IMR-90 (cell line): ENCODE results near the gene LMO1. TPM values are rescaled to one million over a fixed set of nuclear protein-coding genes. Genes with fewer than 3 reads are reported as not detected.

Source experiments
- ATAC-seq: fragments of 200-7000 bp; cut with Tn5 transposase; 2 replicates; pipeline ENCODE4 v1.9.1; 2020; ENCODE audit warnings: low read depth, mild to moderate bottlenecking, moderate library complexity
- BruUV-seq: library from RNA; stranded (reverse); fragments of 400-500 nt; replicated peaks from 2 replicates; lab custom pipeline; 2021; lab: Mats Ljungman, UMichigan
- CTCF ChIA-PET: fragments of 300-600 bp; formaldehyde crosslinking; extraction: SDS; loops from one replicate; lab custom pipeline; 2021; ENCODE audit warnings: antibody characterized with exemption; lab: Yijun Ruan, JAX
- POLR2A ChIA-PET: fragments of 300-600 bp; sonication (Branson Sonifier 250); formaldehyde crosslinking; loops from one replicate; lab custom pipeline; 2022; ENCODE audit warnings: antibody characterized with exemption; ENCODE audit not compliant: unreplicated experiment; lab: Charles Lee
- DNase-seq: peaks from one replicate; pipeline ENCODE4 v3.0.0; 2013
- H2AFZ ChIP-seq: replicated peaks from 2 replicates; pipeline ENCODE3; 2013; ENCODE audit warnings: low read length, mild to moderate bottlenecking; ENCODE audit not compliant: poor library complexity
- H2AK5ac ChIP-seq: 2 replicates; pipeline ENCODE4 v1.6.1; 2013; ENCODE audit warnings: low read depth, low read length, inconsistent platforms
- H2AK9ac ChIP-seq: replicated peaks from 2 replicates; pipeline ENCODE3; 2013; ENCODE audit warnings: mild to moderate bottlenecking, low read depth, low read length, moderate library complexity; ENCODE audit not compliant: poor library complexity
- H2BK120ac ChIP-seq: 2 replicates; pipeline ENCODE4 v1.6.1; 2013; ENCODE audit warnings: low read depth, low read length, inconsistent platforms
- H2BK15ac ChIP-seq: 3 replicates; pipeline ENCODE4 v1.6.1; 2013; ENCODE audit warnings: low read depth, low read length, inconsistent platforms
- H2BK20ac ChIP-seq: 2 replicates; pipeline ENCODE4 v1.6.1; 2013; ENCODE audit warnings: low read depth, mild to moderate bottlenecking, inconsistent platforms, low read length, moderate library complexity
- H2BK5ac ChIP-seq: 2 replicates; pipeline ENCODE4 v1.6.1; 2013; ENCODE audit warnings: mild to moderate bottlenecking, low read depth, low read length, inconsistent platforms; ENCODE audit not compliant: poor library complexity, severe bottlenecking
- H3K14ac ChIP-seq: replicated peaks from 2 replicates; pipeline ENCODE4 v1.6.1; 2013; ENCODE audit warnings: low read depth, low read length, inconsistent platforms
- H3K18ac ChIP-seq: 2 replicates; pipeline ENCODE4 v1.6.1; 2013; ENCODE audit warnings: low read depth, low read length, control low read depth
- H3K23ac ChIP-seq: 2 replicates; pipeline ENCODE4 v1.6.1; 2013; ENCODE audit warnings: low read depth, low read length, inconsistent platforms
- H3K27ac ChIP-seq: 2 replicates; pipeline ENCODE4 v1.5.1; 2013; ENCODE audit warnings: mild to moderate bottlenecking, control low read depth, low read length; ENCODE audit not compliant: insufficient read depth
- H3K27me3 ChIP-seq: 2 replicates; pipeline ENCODE4 v1.6.1; 2013; ENCODE audit warnings: low read length; ENCODE audit not compliant: control insufficient read depth, insufficient read depth
- H3K36me3 ChIP-seq: 2 replicates; pipeline ENCODE4 v1.6.1; 2013; ENCODE audit warnings: low read length, mixed read lengths; ENCODE audit not compliant: control insufficient read depth, insufficient read depth
- H3K4ac ChIP-seq: 2 replicates; pipeline ENCODE4 v1.6.1; 2013; ENCODE audit warnings: low read depth, low read length, inconsistent platforms
- H3K4me1 ChIP-seq: 2 replicates; pipeline ENCODE4 v1.6.1; 2013; ENCODE audit warnings: low read length, mixed read lengths; ENCODE audit not compliant: control insufficient read depth, insufficient read depth
- H3K4me2 ChIP-seq: 2 replicates; pipeline ENCODE4 v1.6.1; 2013; ENCODE audit warnings: low read depth, mild to moderate bottlenecking, control low read depth, low read length, moderate library complexity
- H3K4me3 ChIP-seq: 2 replicates; pipeline ENCODE4 v1.5.1; 2013; ENCODE audit warnings: low read depth, mild to moderate bottlenecking, control low read depth, low read length, moderate library complexity; ENCODE audit not compliant: insufficient read depth
- H3K56ac ChIP-seq: 2 replicates; pipeline ENCODE4 v1.6.1; 2013; ENCODE audit warnings: low read length, inconsistent platforms; ENCODE audit not compliant: insufficient read depth; ENCODE audit errors: extremely low read depth
- H3K79me1 ChIP-seq, 2 experiments: 2 replicates each; pipeline ENCODE4 v1.6.1; 2013; ENCODE audit warnings: low read length in 2 of 2, inconsistent platforms in 1 of 2, low read depth in 1 of 2
- H3K9ac ChIP-seq: 2 replicates; pipeline ENCODE4 v1.6.1; 2013; ENCODE audit warnings: low read depth, low read length, control low read depth
- H3K9me1 ChIP-seq: 2 replicates; pipeline ENCODE4 v1.6.1; 2013; ENCODE audit warnings: low read length, inconsistent platforms; ENCODE audit not compliant: insufficient read depth
- H3K9me3 ChIP-seq: 2 replicates; pipeline ENCODE4 v1.6.1; 2013; ENCODE audit warnings: low read length; ENCODE audit not compliant: control insufficient read depth, insufficient read depth
- H4K20me1 ChIP-seq: 2 replicates; pipeline ENCODE4 v1.6.1; 2013; ENCODE audit warnings: low read length, inconsistent platforms; ENCODE audit not compliant: insufficient read depth
- H4K5ac ChIP-seq: 2 replicates; pipeline ENCODE4 v1.6.1; 2013; ENCODE audit warnings: mild to moderate bottlenecking, low read depth, low read length, control low read depth
- H4K8ac ChIP-seq, 2 experiments: 2 replicates each; pipeline ENCODE4 v1.6.1; 2013; ENCODE audit warnings: low read depth in 2 of 2, low read length in 2 of 2, control low read depth in 1 of 2, inconsistent platforms in 1 of 2
- H4K91ac ChIP-seq: 2 replicates; pipeline ENCODE4 v1.6.1; 2013; ENCODE audit warnings: low read depth, low read length, inconsistent platforms; ENCODE audit not compliant: insufficient read depth
- CEBPB ChIP-seq: IDR thresholded peaks from 2 replicates; pipeline ENCODE4 v1.6.1; 2012; ENCODE audit warnings: low read depth, low read length, improper control_type of control experiment
- CHD1 ChIP-seq: IDR thresholded peaks from 2 replicates; pipeline ENCODE4 v1.6.1; 2012; ENCODE audit warnings: low read depth, low read length, improper control_type of control experiment
- MAFK ChIP-seq: IDR thresholded peaks from 2 replicates; pipeline ENCODE4 v1.6.1; 2012; ENCODE audit warnings: low read depth, low read length, improper control_type of control experiment
- MAZ ChIP-seq: IDR thresholded peaks from 2 replicates; pipeline ENCODE4 v1.6.1; 2012; ENCODE audit warnings: low read depth, mild to moderate bottlenecking, low read length, improper control_type of control experiment, moderate library complexity, borderline replicate concordance
- MXI1 ChIP-seq: IDR thresholded peaks from 2 replicates; pipeline ENCODE4 v1.6.1; 2012; ENCODE audit warnings: low read depth, mild to moderate bottlenecking, low read length, moderate library complexity, borderline replicate concordance
- NFE2L2 ChIP-seq: fragments of 150-350 bp; IDR thresholded peaks from 2 replicates; pipeline ENCODE4 v1.6.1; 2016; ENCODE audit warnings: low read depth, mild to moderate bottlenecking, low read length
- POLR2A ChIP-seq: IDR thresholded peaks from 2 replicates; pipeline ENCODE4 v1.6.1; 2012; ENCODE audit warnings: mild to moderate bottlenecking, low read depth, low read length
- RAD21 ChIP-seq: IDR thresholded peaks from 2 replicates; pipeline ENCODE4 v1.6.1; 2012; ENCODE audit warnings: low read length, improper control_type of control experiment
- RFX5 ChIP-seq: IDR thresholded peaks from 2 replicates; pipeline ENCODE4 v1.8.0; 2012; ENCODE audit warnings: low read depth, mild to moderate bottlenecking, low read length, moderate library complexity
- SMC3 ChIP-seq: fragments of 150-350 bp; IDR thresholded peaks from 2 replicates; pipeline ENCODE4 v1.6.1; 2016; ENCODE audit warnings: low read depth, mild to moderate bottlenecking, antibody characterized with exemption, low read length, moderate library complexity
- WGBS, 2 experiments: methylation state at CpG; one replicate each; pipeline versions ENCODE4 v1.1.5 to v1.1.7; 2013; ENCODE audit warnings: missing lambda C conversion rate in 2 of 2; ENCODE audit not compliant: insufficient read length in 1 of 2; ENCODE audit errors: extremely low coverage in 2 of 2; 5-methylcytosine and 5-hydroxymethylcytosine counted together
- dilution Hi-C: fragments of 300-500 bp; cut with HindIII; formaldehyde crosslinking; loops from one replicate; pipeline ENCODE4 v1.14.3; 2018; ENCODE audit warnings: low sequenced_read_pairs; ENCODE audit not compliant: unreplicated experiment
- in situ Hi-C: fragments of 300-500 bp; cut with MboI; formaldehyde crosslinking; loops from 3 replicates; pipeline ENCODE4 v1.14.3; 2019; ENCODE audit warnings: low sequenced_read_pairs, inconsistent platforms, mixed read lengths
- intact Hi-C: fragments of 100-400 bp; cut with micrococcal nuclease; formaldehyde crosslinking; loops from 2 replicates; pipeline ENCODE4 v1.10.0; 2022
- polyA plus RNA-seq, 3 experiments: library from polyadenylated mRNA; depleted of rRNA; stranded (reverse); fragments of >200 nt; gene quantifications; 2 replicates each; pipeline ENCODE4 v1.2.3, GENCODE V29; 2012; ENCODE audit warnings: low replicate concordance in 1 of 3
- total RNA-seq: library from RNA; depleted of rRNA; stranded (reverse); fragments of >200 nt; gene quantifications from 2 replicates; pipeline ENCODE4 v1.2.3, GENCODE V29; 2012
- TF ChIP-seq, protein P1 (sequence below): fragments of 150-350 bp; IDR thresholded peaks from 2 replicates; pipeline ENCODE4 v1.6.1; 2016; ENCODE audit warnings: low read depth, mild to moderate bottlenecking, low read length, moderate library complexity, borderline replicate concordance
- TF ChIP-seq, protein P2 (sequence below): conservative IDR thresholded peaks from 2 replicates; pipeline ENCODE4 v1.5.1; 2012; ENCODE audit warnings: mild to moderate bottlenecking, low read depth, low read length, improper control_type of control experiment
- TF ChIP-seq, protein P3 (sequence below): fragments of 150-350 bp; IDR thresholded peaks from 2 replicates; pipeline ENCODE4 v1.6.1; 2017; ENCODE audit warnings: mild to moderate bottlenecking, antibody characterized with exemption, low read length, low read depth

LMO1 gene
- total and polyA plus RNA-seq, 2 of the 4 experiments (the other 2 are of a cell fraction): not detected

DNA sequence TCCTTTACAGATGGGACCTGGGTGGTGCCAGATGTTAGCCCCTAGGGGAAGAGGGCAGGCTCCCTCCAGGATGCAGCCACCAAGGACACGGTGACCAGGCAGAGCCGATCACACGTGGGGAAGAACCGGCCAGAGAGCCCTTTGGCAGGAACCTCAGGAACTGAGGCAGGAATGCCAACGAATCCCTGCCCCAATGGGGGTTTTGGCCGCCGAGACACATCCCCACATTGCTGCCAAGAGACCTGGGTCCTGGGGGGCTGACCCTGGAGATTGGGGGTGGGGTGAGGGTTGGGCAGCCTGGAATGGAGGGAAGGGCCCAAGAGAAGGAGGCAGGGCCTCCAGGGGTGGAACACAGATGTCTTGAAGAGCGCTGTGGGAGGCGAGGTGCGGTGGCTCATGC, 28.7 kb upstream of the LMO1 start:
- POLR2A ChIA-PET: no interaction called here
- in situ Hi-C loops (no loop called here), dilution Hi-C loops (no loop called here), intact Hi-C loops (no loop called here)
- TF ChIP-seq POLR2A (no peak), CHD1 (no peak), SMC3 (no peak), RFX5 (no peak), RAD21 (no peak), CEBPB (no peak), MAFK (no peak), MAZ (no peak), MXI1 (no peak), NFE2L2 (no peak)
- TF ChIP-seq, protein P1, sequence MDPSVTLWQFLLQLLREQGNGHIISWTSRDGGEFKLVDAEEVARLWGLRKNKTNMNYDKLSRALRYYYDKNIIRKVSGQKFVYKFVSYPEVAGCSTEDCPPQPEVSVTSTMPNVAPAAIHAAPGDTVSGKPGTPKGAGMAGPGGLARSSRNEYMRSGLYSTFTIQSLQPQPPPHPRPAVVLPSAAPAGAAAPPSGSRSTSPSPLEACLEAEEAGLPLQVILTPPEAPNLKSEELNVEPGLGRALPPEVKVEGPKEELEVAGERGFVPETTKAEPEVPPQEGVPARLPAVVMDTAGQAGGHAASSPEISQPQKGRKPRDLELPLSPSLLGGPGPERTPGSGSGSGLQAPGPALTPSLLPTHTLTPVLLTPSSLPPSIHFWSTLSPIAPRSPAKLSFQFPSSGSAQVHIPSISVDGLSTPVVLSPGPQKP: no peak
- TF ChIP-seq, protein P2, sequence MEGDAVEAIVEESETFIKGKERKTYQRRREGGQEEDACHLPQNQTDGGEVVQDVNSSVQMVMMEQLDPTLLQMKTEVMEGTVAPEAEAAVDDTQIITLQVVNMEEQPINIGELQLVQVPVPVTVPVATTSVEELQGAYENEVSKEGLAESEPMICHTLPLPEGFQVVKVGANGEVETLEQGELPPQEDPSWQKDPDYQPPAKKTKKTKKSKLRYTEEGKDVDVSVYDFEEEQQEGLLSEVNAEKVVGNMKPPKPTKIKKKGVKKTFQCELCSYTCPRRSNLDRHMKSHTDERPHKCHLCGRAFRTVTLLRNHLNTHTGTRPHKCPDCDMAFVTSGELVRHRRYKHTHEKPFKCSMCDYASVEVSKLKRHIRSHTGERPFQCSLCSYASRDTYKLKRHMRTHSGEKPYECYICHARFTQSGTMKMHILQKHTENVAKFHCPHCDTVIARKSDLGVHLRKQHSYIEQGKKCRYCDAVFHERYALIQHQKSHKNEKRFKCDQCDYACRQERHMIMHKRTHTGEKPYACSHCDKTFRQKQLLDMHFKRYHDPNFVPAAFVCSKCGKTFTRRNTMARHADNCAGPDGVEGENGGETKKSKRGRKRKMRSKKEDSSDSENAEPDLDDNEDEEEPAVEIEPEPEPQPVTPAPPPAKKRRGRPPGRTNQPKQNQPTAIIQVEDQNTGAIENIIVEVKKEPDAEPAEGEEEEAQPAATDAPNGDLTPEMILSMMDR: no peak
- TF ChIP-seq, protein P3, sequence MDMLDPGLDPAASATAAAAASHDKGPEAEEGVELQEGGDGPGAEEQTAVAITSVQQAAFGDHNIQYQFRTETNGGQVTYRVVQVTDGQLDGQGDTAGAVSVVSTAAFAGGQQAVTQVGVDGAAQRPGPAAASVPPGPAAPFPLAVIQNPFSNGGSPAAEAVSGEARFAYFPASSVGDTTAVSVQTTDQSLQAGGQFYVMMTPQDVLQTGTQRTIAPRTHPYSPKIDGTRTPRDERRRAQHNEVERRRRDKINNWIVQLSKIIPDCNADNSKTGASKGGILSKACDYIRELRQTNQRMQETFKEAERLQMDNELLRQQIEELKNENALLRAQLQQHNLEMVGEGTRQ: no peak
- Histone ChIP-seq H3K56ac (no peak overlapping the region), H4K91ac (no peak overlapping the region), H3K23ac (no peak overlapping the region), H2BK15ac (no peak overlapping the region), H2AK9ac (no peak overlapping the region), H3K4me2 (no peak overlapping the region), H4K8ac (no peak overlapping the region), H3K36me3 (no peaks in the 10 kb centered on the region), H3K27ac (no peak overlapping the region), H2BK120ac (no peak overlapping the region), H3K79me1 (no peaks in the 10 kb centered on the region), H2AFZ (no peak overlapping the region), H3K9ac (no peak overlapping the region), H2BK20ac (no peak overlapping the region), H3K9me3 (no peaks in the 10 kb centered on the region), H3K27me3 (peaks cover 21% of the 10 kb centered on the region), H3K18ac (no peak overlapping the region), H4K5ac (no peak overlapping the region), H4K20me1 (no peaks in the 10 kb centered on the region), H2AK5ac (no peak overlapping the region), H3K4ac (no peak overlapping the region), H3K9me1 (no peaks in the 10 kb centered on the region), H3K4me1 (no peaks in the 10 kb centered on the region), H2BK5ac (no peak overlapping the region), H3K4me3 (no peak overlapping the region), H3K14ac (no peak overlapping the region)
- DNase-seq (no peak), ATAC-seq (no peak)
- no TSS peak for BruUV-seq
- CTCF ChIA-PET: no interaction called here
- WGBS, 2 experiments: 63% methylated on average over 2 of the region's 10 CpGs; no CpG with 5 or more reads in 1 of the 2 experiments
